ENCODE measurements around the gene PTRHD1.

The PTRHD1 gene

GRCh38 chr2:24830351-24830750, 37.2 kb upstream of the PTRHD1 start:
- peak in 1 of 2 experiments; percentile 18 for DNase-seq

- no peak for DNase-seq
Observed at GRCh38 chr2:24828238-24828996, 35.2 kb upstream of the PTRHD1 start.

DNA sequence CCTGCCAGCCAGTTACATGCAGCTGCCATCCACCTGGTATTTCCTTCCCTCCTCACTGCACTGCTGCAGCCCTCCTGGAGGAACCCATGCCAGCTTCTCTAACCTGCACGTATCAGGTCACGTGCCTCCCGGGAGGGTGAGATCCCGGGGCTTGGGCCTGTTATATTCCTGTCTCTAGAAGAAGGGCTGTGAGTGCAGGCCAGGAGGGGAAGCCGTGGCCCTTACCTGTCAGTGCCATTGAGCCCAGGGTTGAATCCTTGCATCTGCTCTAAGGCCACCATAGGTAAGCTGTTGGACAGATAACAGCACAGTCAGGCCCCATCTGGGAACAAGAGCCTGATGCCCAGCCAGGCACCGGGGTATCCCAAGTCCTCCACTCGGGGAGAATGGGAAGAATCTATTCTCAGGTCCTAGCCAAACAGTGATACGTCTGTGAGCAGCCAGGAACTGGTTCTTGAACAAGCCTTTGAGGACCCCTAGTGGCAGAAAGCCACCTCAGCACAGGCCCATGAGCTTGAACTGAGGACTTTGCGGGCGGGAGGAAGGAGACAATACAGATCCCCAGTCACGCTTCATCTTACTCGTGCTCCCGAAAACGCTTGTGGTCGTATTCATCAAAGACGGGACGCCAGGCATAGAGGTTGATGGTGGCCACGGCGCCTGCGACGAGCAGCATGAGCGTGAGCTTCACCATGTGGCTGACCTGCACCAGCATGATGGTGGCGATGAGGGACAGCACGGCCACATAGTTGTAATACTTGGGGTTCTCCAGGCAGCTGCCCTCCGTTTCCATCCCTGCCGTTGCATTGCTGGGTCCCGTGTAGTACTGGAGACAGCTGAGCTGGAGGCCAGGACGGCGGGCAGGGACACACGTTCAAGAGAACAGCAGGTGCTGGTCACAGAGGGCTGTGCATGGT, 34.4 kb upstream of the PTRHD1 start:
- peak; percentile 84 to 86 for DNase-seq

- no peak for DNase-seq
Observed at GRCh38 chr2:24826773-24827145, 33.6 kb upstream of the PTRHD1 start.

DNA sequence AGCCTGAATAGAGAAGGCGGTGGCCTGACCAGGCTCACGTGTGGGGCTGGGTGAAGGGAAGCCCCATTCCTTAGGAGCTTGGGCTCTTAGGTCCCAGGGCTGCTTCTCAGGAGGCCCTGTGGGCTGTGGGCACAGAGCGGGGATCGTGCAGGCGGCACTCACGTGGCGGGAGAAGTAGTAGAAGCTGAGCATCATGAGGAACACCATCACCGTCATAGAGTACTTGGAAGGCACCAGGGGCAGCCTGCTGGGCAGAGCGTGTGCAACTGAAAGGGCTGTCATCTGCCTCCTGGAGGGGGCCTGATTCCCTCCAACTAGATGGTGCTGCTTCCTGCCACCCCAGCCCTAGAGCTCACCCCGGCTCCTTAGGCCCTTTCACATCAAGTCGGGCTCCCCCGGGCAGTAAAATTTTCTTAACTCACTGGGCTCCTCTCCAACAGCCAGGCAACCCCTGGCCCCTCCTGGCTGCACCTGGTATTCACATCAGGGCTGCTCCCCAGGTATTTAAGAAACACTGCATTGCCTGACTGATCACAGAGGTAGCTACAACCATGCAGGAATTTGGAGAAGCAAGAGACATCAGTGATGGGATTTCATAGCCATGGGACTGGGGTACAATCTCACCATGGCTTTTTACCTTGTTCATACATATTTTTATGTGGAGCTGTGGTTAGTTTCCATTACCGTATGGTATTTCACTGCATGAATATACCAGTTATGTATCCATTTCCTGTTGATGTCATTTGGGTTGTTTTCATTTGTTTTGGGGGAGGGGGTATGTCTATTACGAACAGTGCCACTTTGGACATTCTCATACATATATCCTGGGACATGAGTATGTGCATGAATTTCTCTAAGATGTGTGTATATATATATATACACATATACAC, 32.9 kb upstream of the PTRHD1 start:
- DNase-seq, result no peak

DNA sequence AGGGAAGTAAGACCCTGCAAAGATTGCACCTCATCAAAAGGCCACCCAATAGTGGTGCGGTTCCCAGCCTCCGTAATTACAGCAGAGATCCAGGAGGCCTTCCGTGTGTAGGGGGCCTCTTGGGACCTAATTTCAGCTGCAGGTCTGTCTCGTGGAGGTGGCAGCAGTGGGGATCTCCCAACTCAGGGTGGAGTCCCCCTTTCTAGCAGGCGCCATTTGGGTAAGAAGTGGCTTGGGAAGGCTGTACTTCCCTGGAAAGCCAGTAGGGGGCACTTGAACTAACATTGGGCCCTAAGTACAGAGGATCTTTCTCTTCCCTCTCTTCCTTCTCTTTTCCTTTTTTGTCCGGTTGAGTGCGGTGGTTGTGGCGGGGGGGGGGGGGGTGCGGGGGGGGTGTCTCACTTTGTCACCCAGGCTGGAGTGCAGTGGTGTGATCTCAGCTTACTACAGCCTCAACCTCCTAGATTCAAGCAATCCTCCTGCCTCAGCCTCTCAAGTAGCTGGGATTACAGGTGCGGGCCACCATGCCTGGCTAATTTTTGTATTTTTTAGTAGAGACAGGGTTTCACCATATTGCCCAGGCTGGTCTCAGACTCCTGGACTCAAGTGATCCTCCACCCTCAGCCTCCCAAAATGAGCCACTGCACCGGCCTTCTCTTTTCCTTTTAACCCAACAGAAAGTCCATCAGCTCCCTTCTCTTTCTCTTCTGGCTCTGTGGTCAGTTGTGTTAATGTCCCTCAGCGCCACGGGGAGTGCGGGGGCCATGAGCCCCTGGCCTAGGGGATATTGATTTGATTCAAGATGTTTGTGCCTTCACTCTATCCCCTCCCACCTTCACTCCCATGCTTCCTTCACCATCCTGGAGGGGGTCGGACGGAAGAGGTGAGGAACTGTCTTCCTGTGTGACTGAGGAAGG, 32.0 kb upstream of the PTRHD1 start:
- DNase-seq, result no peak

DNA sequence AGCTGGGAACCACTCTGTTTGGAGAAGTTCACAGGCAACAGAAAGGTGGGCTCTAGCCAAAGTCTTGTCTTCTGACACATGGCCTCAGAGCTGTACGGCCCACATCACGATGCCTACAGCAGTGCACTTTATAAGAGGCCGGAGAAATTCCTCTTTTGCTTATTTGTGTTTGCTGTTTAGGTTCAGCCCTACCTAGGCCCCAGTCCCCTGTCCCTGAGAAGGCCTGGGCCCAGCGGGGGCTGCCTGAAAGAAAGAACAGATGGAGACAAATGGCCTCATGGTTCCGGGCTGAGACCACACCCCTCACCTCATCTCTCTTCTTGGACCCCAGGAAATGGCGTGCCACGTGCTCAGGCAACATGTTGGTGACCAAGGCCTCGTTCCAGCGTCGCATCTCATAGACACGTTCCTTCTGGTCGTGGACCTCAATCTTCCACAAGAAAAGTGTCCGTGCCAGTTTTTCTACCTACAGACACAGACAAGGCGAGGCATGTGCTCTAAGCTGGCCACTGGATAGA, 30.9 kb upstream of the PTRHD1 start:
- no peak for DNase-seq

DNA sequence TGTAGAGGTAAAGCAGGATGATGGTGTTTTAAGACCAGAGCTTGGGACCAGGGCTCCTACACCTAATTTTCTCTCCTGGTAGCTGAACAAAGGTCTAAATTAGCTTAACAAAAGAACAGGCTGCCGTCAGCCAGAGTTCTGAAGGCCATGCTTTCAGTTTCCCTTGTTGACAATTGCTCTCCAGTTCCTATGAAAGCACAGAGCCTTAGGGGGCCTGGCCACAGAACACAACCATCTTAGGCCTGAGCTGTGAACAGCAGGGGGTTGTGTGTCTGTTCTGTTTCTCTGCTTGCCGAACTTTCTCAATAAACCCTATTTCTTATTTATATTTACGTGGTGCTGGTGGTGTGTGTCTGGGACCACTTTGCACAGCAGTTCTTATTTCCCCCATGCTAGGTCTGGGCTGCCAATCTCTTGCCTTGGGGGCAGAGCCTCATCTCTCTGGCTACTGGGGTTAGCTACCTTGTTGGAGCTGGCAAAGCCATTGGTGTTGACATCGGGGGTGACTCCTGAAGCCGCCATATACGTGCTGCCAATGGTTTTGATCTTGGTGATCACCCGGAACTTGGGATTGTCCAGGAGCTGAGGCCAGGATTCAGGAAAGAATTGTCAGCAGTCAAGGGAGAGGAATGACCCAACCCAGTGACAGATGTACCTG, 29.0 kb upstream of the PTRHD1 start:
- no peak for DNase-seq

- no peak for DNase-seq
Observed at GRCh38 chr2:24821433-24821891, 28.3 kb upstream of the PTRHD1 start.

DNA sequence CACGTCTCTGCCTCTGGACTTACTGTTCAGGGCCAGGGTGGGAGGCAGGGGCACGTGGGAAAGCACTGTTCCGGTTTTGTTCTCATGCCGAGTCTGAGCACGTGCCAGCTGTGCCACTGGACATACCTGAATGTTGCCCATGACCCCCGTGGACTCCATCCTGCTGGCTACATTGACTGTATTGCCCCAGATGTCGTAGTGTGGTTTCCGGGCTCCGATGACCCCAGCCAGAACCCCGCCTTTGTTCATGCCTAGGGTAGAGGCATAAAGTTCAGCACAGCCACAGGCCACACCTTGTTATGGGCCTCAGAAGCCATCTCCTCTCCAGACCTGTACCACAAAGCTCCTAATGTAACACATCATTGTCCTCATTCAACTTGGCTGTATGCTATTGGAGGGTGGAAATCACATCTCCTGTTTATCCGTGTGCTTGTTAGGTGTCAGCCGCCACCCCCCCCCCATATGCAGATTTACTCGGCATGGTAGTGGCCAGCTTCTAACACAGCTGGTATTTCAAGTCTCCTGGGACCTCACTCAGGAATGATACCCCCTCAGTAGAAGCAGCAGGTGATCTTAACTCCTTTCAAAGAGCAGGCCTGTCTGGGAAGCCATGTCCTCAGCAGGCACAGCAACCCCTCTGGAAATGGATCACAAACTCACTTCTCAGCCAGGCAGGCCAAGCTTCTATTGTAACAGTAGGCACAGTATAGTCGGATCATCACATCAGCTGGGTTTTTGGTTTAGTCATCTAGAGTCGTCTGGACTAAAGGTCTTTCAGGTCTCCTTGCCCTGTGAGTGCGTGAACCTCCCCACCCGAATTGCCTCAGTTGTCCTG, 27.6 kb upstream of the PTRHD1 start:
- no peak for DNase-seq

DNA sequence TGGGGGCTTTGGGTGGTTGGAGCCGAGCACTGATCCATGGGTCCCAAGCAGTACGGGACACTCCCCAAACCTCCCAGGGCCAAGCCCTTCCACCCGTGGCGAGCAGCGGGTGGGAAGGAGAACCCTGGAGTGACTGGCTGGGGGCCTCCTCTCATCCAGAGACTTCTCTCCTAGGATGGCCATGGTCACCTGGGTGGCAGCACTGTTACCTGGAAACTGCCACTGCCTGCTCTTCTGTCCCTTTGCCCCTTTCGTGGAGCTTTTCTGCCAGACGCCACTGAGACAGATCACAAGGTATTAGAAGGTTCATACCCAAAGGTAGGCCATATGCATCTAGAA, 27.0 kb upstream of the PTRHD1 start:
- no peak for DNase-seq

DNA sequence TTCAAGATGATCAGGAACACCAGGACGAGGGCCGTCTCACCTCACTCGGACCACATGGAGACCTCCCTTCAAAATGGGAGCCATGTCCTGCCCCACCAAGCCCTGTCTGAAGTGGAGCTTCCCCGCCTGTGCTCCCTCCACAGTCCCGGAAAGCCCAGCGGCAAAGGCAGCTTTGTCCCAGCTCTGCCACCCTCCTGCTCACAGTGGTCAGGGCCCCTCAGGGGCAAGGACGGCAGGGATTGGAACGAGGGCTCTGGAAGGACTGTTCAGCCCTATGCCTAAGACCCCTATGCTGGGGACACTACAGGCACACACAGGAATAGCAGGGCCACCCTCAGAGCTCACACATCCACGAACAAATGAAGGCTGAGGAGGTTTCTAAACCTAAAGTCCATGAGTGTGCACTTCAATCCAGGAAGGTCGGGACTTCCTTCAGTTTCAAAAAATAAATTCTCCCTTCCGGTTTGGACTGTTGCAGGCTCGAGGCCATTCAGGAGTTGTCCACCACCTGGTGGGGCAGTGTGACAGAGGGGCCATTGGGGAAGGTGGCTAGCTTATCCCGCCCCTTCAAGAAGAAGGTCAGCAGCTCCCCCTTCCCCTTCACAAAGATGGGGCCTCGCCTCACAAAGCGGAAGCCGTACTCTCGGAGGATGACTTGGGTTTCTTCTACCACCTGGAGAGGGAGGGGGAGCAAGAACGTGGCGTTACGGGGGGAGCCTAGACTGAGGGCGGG, 26.4 kb upstream of the PTRHD1 start:
- DNase-seq, result no peak

- DNase-seq, result no peak
Observed at GRCh38 chr2:24818721-24819167, 25.6 kb upstream of the PTRHD1 start.

GRCh38 chr2:24816884-24817283, 23.7 kb upstream of the PTRHD1 start:
- no peak for DNase-seq

GRCh38 chr2:24816404-24816803, 23.2 kb upstream of the PTRHD1 start:
- DNase-seq, result no peak

- DNase-seq, result no peak
Observed at GRCh38 chr2:24815171-24815570, 22.0 kb upstream of the PTRHD1 start.

DNA sequence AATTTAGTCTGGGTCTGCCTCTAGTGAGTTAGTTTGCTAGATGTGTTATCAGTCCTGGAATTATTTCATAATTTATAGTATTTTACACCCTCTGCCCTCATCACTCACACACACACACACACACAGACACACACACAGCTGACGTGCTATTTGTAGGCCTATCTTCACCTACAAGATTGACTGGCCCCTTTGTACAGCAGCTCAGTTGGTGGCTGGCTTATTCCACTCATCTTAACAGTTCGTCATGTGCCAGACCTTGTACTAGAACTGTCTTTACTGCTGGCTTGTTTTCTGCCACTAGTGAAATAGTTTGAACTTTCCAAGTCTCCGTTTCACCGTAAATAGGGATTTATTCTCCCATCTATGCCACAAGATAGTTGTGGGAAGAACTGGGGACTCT, 21.3 kb upstream of the PTRHD1 start:
- no peak for DNase-seq

GRCh38 chr2:24813691-24814137, 20.5 kb upstream of the PTRHD1 start:
- no peak for DNase-seq

- DNase-seq, result no peak
Observed at GRCh38 chr2:24809316-24810007, 16.3 kb upstream of the PTRHD1 start.

All from SHP77 (cell line).